HepG2 (cell line): ENCODE data around the gene TOMM6. TPM values are rescaled to one million over a fixed set of nuclear protein-coding genes. Genes with fewer than 3 reads are reported as not detected.

Experiments used
- BCL6 ChIP-seq: IDR thresholded peaks from 2 replicates; pipeline ENCODE4 v1.6.1; 2016; ENCODE audit warnings: missing genetic modification reagents, missing compliant biosample characterization
- DMAP1 ChIP-seq: IDR thresholded peaks from 2 replicates; pipeline ENCODE4 v1.6.1; 2016
- HNF4G ChIP-seq, 2 experiments: sonication (generic) in 1 of 2; formaldehyde crosslinking in 1 of 2; IDR thresholded peaks; 2 replicates each; pipeline versions ENCODE4 v1.4.0 to v1.6.1; 2011 to 2020; ENCODE audit warnings: borderline replicate concordance in 2 of 2, low read depth in 2 of 2, mild to moderate bottlenecking in 2 of 2, low read length in 1 of 2, missing genetic modification reagents in 1 of 2, moderate library complexity in 1 of 2
- MED1 ChIP-seq: sonication (generic); formaldehyde crosslinking; IDR thresholded peaks from 2 replicates; pipeline ENCODE4 v1.4.0; 2020; ENCODE audit warnings: missing genetic modification reagents
- MED13 ChIP-seq: sonication (generic); formaldehyde crosslinking; IDR thresholded peaks from 2 replicates; pipeline ENCODE4 v1.5.0; 2020; ENCODE audit warnings: missing genetic modification reagents
- MED8 ChIP-seq: sonication (generic); formaldehyde crosslinking; IDR thresholded peaks from 2 replicates; pipeline ENCODE4 v1.8.1; 2023; ENCODE audit warnings: mild to moderate bottlenecking, missing genetic modification reagents; ENCODE audit not compliant: insufficient replicate concordance
- NFIB ChIP-seq: sonication (generic); formaldehyde crosslinking; IDR thresholded peaks from 2 replicates; pipeline ENCODE4 v1.9.0; 2021; ENCODE audit warnings: missing genetic modification reagents, mild to moderate bottlenecking, borderline replicate concordance
- SYNCRIP ChIP-seq: fragments of 200-400 bp; formaldehyde crosslinking; IDR thresholded peaks from 2 replicates; pipeline ENCODE4 v1.6.1; 2018; ENCODE audit warnings: mild to moderate bottlenecking, low read depth, low read length; ENCODE audit not compliant: insufficient read depth
- THRA ChIP-seq: sonication (generic); formaldehyde crosslinking; IDR thresholded peaks from 2 replicates; pipeline ENCODE4 v1.4.0; 2020; ENCODE audit warnings: missing genetic modification reagents, borderline replicate concordance
- ZNF331 ChIP-seq: sonication (generic); formaldehyde crosslinking; IDR thresholded peaks from 2 replicates; pipeline ENCODE4 v1.4.0; 2020; ENCODE audit warnings: missing genetic modification reagents
- ZNF451 ChIP-seq: sonication (generic); formaldehyde crosslinking; IDR thresholded peaks from 2 replicates; pipeline ENCODE4 v1.5.0; 2020; ENCODE audit warnings: mild to moderate bottlenecking, missing genetic modification reagents
- ZNF687 ChIP-seq: sonication (generic); formaldehyde crosslinking; IDR thresholded peaks from 2 replicates; pipeline ENCODE4 v1.5.1; 2020; ENCODE audit warnings: mild to moderate bottlenecking, missing genetic modification reagents, moderate library complexity
- ZNF761 ChIP-seq: sonication (generic); formaldehyde crosslinking; conservative IDR thresholded peaks from 2 replicates; pipeline ENCODE4 v1.4.0; 2020; ENCODE audit warnings: mild to moderate bottlenecking, missing genetic modification reagents
- polyA plus RNA-seq, 8 experiments: library from polyadenylated mRNA; depleted of rRNA in 3 of 8; stranded (reverse) in 7 of 8; unstranded in 1 of 8; fragments of >200 nt; fragmentation: Illumina TruSeq in 4 of 8; extraction: Trizol in 4 of 8; gene quantifications; 2 replicates each; pipeline versions ENCODE4 v1.2.1 to v1.2.3, GENCODE V29; 2011 to 2016; ENCODE audit warnings: low read depth in 4 of 8, missing spikeins in 1 of 8, mixed read lengths in 1 of 8; ENCODE audit not compliant: insufficient read depth in 1 of 8
- total RNA-seq, 5 experiments: library from RNA; depleted of rRNA; stranded (reverse); fragments of >200 nt; fragmentation: Illumina TruSeq; extraction: Trizol; gene quantifications; 2 replicates each; pipeline ENCODE4 v1.2.3, GENCODE V29; 2016; ENCODE audit warnings: low read depth in 1 of 5
- TF ChIP-seq, protein P1 (sequence below): sonication (generic); formaldehyde crosslinking; IDR thresholded peaks from 2 replicates; pipeline ENCODE4 v1.5.0; 2020; ENCODE audit warnings: missing genetic modification reagents
- TF ChIP-seq, protein P2 (sequence below): sonication (generic); formaldehyde crosslinking; IDR thresholded peaks from 2 replicates; pipeline ENCODE4 v1.4.0; 2020; ENCODE audit warnings: missing genetic modification reagents
- TF ChIP-seq, protein P3 (sequence below): sonication (generic); formaldehyde crosslinking; IDR thresholded peaks from 2 replicates; pipeline ENCODE4 v1.4.0; 2020; ENCODE audit warnings: missing genetic modification reagents, mild to moderate bottlenecking, borderline replicate concordance

TOMM6 gene
- total and polyA plus RNA-seq, 2 of the 13 experiments (the other 11 are each of a cell fraction or from before 2014, with no cell fraction given): 320 to 321 TPM

GRCh38 chr6:41768545-41769308 lies 18.8 kb upstream of the TOMM6 start (continued):
- peak; percentile 78 for TF ChIP-seq ZNF687 (CRISPR knock-in tag)
- TF ChIP-seq, protein P1, sequence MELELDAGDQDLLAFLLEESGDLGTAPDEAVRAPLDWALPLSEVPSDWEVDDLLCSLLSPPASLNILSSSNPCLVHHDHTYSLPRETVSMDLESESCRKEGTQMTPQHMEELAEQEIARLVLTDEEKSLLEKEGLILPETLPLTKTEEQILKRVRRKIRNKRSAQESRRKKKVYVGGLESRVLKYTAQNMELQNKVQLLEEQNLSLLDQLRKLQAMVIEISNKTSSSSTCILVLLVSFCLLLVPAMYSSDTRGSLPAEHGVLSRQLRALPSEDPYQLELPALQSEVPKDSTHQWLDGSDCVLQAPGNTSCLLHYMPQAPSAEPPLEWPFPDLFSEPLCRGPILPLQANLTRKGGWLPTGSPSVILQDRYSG (CRISPR knock-in tag): 0 out of 2 replicates have a peak, but pooled peaks have one; percentile 12
- peak; percentile 67 for TF ChIP-seq MED1 (CRISPR knock-in tag)
- TF ChIP-seq BCL6 (CRISPR knock-in tag): peak; percentile 82
- peak; percentile 46; the same call in 1 of the 2 replicates for TF ChIP-seq MED13 (CRISPR knock-in tag)
- no peak for TF ChIP-seq SYNCRIP
- peak; percentile 32; the same call in 1 of the 2 replicates for TF ChIP-seq HNF4G (IDR thresholded peaks at IDR 0.05; ENCODE audit: borderline replicate concordance, low read depth, low read length)
- TF ChIP-seq HNF4G (CRISPR knock-in tag; IDR thresholded peaks at IDR 0.05; ENCODE audit: borderline replicate concordance, low read depth): no peak
- TF ChIP-seq, protein P2, sequence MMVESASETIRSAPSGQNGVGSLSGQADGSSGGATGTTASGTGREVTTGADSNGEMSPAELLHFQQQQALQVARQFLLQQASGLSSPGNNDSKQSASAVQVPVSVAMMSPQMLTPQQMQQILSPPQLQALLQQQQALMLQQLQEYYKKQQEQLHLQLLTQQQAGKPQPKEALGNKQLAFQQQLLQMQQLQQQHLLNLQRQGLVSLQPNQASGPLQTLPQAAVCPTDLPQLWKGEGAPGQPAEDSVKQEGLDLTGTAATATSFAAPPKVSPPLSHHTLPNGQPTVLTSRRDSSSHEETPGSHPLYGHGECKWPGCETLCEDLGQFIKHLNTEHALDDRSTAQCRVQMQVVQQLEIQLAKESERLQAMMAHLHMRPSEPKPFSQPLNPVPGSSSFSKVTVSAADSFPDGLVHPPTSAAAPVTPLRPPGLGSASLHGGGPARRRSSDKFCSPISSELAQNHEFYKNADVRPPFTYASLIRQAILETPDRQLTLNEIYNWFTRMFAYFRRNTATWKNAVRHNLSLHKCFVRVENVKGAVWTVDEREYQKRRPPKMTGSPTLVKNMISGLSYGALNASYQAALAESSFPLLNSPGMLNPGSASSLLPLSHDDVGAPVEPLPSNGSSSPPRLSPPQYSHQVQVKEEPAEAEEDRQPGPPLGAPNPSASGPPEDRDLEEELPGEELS (CRISPR knock-in tag): peak; percentile 70
- TF ChIP-seq, protein P3, sequence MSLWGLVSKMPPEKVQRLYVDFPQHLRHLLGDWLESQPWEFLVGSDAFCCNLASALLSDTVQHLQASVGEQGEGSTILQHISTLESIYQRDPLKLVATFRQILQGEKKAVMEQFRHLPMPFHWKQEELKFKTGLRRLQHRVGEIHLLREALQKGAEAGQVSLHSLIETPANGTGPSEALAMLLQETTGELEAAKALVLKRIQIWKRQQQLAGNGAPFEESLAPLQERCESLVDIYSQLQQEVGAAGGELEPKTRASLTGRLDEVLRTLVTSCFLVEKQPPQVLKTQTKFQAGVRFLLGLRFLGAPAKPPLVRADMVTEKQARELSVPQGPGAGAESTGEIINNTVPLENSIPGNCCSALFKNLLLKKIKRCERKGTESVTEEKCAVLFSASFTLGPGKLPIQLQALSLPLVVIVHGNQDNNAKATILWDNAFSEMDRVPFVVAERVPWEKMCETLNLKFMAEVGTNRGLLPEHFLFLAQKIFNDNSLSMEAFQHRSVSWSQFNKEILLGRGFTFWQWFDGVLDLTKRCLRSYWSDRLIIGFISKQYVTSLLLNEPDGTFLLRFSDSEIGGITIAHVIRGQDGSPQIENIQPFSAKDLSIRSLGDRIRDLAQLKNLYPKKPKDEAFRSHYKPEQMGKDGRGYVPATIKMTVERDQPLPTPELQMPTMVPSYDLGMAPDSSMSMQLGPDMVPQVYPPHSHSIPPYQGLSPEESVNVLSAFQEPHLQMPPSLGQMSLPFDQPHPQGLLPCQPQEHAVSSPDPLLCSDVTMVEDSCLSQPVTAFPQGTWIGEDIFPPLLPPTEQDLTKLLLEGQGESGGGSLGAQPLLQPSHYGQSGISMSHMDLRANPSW (CRISPR knock-in tag): no peak
- TF ChIP-seq NFIB (CRISPR knock-in tag): no peak
- TF ChIP-seq THRA (CRISPR knock-in tag): peak; percentile 30; the same call in 1 of the 2 replicates
- TF ChIP-seq MED8: peak; percentile 49
- no peak for TF ChIP-seq ZNF761 (CRISPR knock-in tag)
- peak; percentile 76; the same call in 1 of the 2 replicates for TF ChIP-seq ZNF451
- TF ChIP-seq DMAP1: 0 out of 2 replicates have a peak, but pooled peaks have one; percentile 9
- peak; percentile 49 for TF ChIP-seq ZNF331 (CRISPR knock-in tag)
